ENCODE measurements around the gene FMNL3. TPM values are rescaled to one million over a fixed set of nuclear protein-coding genes. Genes with fewer than 3 reads are reported as not detected.
"Not testable (repeated sequence)": the region's sequence is repeated elsewhere in the genome, so short reads cannot be mapped to it uniquely, and the experiment has no call there.

Gene FMNL3
- total RNA-seq, 2 experiments from 2014 or later: 37.4 to 38.2 TPM

GRCh38 chr12:49734900-49735299, 27.7 kb upstream of the FMNL3 start:
- H3K4me3 Mint-ChIP-seq; DNase-seq; H3K36me3 Mint-ChIP-seq (ENCODE audit: low read depth); POLR2A ChIA-PET; H3K27ac Mint-ChIP-seq; H3K4me1 Mint-ChIP-seq; CTCF ChIA-PET; H3K9me3 Mint-ChIP-seq: not testable (repeated sequence)
- peaks cover 14% of the 10 kb centered on the region for H3K27me3 Mint-ChIP-seq

GRCh38 chr12:49733219-49734017, 26.2 kb upstream of the FMNL3 start:
- ChIA-PET POLR2A (no interaction called here), CTCF (no interaction called here)
- Mint-ChIP-seq H3K9me3 (no peaks in the 10 kb centered on the region), H3K4me1 (peaks cover 5% of the 10 kb centered on the region), H3K36me3 (ENCODE audit: low read depth) (peaks cover 1% of the 10 kb centered on the region), H3K27me3 (peaks cover 14% of the 10 kb centered on the region), H3K27ac (no peak overlapping the region), H3K4me3 (no peak overlapping the region)
- no peak for DNase-seq

GRCh38 chr12:49730568-49731101, 23.4 kb upstream of the FMNL3 start:
- Mint-ChIP-seq H3K27me3 (peaks cover 24% of the 10 kb centered on the region), H3K36me3 (ENCODE audit: low read depth) (peaks cover 1% of the 10 kb centered on the region), H3K9me3 (peaks cover 2% of the 10 kb centered on the region), H3K27ac (no peak overlapping the region), H3K4me1 (peaks cover 5% of the 10 kb centered on the region), H3K4me3 (no peak overlapping the region)
- no peak for DNase-seq
- ChIA-PET CTCF (no interaction called here), POLR2A (no interaction called here)

GRCh38 chr12:49730050-49730449, 22.8 kb upstream of the FMNL3 start:
- CTCF ChIA-PET: no interaction called here
- no peak overlapping the region for H3K27ac Mint-ChIP-seq
- no peak for DNase-seq
- H3K9me3 Mint-ChIP-seq: peaks cover 2% of the 10 kb centered on the region
- H3K36me3 Mint-ChIP-seq (ENCODE audit: low read depth): peaks cover 1% of the 10 kb centered on the region
- H3K27me3 Mint-ChIP-seq: peaks cover 26% of the 10 kb centered on the region
- no peak overlapping the region for H3K4me3 Mint-ChIP-seq
- POLR2A ChIA-PET: no interaction called here
- peaks cover 4% of the 10 kb centered on the region for H3K4me1 Mint-ChIP-seq

- Mint-ChIP-seq H3K27ac (no peak overlapping the region), H3K4me3 (no peak overlapping the region), H3K4me1 (no peaks in the 10 kb centered on the region), H3K9me3 (peaks cover 2% of the 10 kb centered on the region), H3K27me3 (peaks cover 32% of the 10 kb centered on the region), H3K36me3 (ENCODE audit: low read depth) (no peaks in the 10 kb centered on the region)
- POLR2A ChIA-PET: no interaction called here
- CTCF ChIA-PET: no interaction called here
- no peak for DNase-seq
These were observed 21.2 kb upstream of the FMNL3 start for GRCh38 chr12:49728446-49728845.

GRCh38 chr12:49721355-49721754, 14.2 kb upstream of the FMNL3 start:
- CTCF ChIA-PET: interaction anchor here (1.0 kb wide), 1 partner anchor 60 kb away, joined by 3 read pairs; no protein-coding TSS in a partner anchor
- H3K4me3 Mint-ChIP-seq: not testable (repeated sequence)
- H3K27me3 Mint-ChIP-seq: peaks cover 35% of the 10 kb centered on the region

GRCh38 chr12:49720214-49720613, 13.0 kb upstream of the FMNL3 start:
- Mint-ChIP-seq H3K27me3 (peaks cover 33% of the 10 kb centered on the region), H3K27ac (no peak overlapping the region), H3K9me3 (no peaks in the 10 kb centered on the region), H3K4me3 (no peak overlapping the region), H3K4me1 (no peaks in the 10 kb centered on the region), H3K36me3 (ENCODE audit: low read depth) (no peaks in the 10 kb centered on the region)
- DNase-seq: no peak
- CTCF ChIA-PET: no interaction called here
- POLR2A ChIA-PET: no interaction called here

More at GRCh38 chr12:49721355-49721754, 14.2 kb upstream of the FMNL3 start:
- DNase-seq; H3K4me1 Mint-ChIP-seq; H3K36me3 Mint-ChIP-seq (ENCODE audit: low read depth); H3K9me3 Mint-ChIP-seq; H3K27ac Mint-ChIP-seq; POLR2A ChIA-PET: not testable (repeated sequence)

- H3K4me1 Mint-ChIP-seq; POLR2A ChIA-PET; H3K9me3 Mint-ChIP-seq; H3K4me3 Mint-ChIP-seq; H3K36me3 Mint-ChIP-seq (ENCODE audit: low read depth); DNase-seq; H3K27ac Mint-ChIP-seq: not testable (repeated sequence)
- H3K27me3 Mint-ChIP-seq: peaks cover 30% of the 10 kb centered on the region
- CTCF ChIA-PET: interaction anchor here (0.6 to 1.8 kb wide), 6 partner anchors 9 to 90 kb away, joined by 3 to 5 read pairs (median 4); partner anchors contain the start of gene TMBIM6
These were observed 10.6 kb upstream of the FMNL3 start for GRCh38 chr12:49717800-49718199.

GRCh38 chr12:49716553-49716952, 9.3 kb upstream of the FMNL3 start:
- POLR2A ChIA-PET: no interaction called here
- Mint-ChIP-seq H3K9me3 (no peaks in the 10 kb centered on the region), H3K27ac (no peak overlapping the region), H3K4me1 (no peaks in the 10 kb centered on the region), H3K27me3 (peaks cover 33% of the 10 kb centered on the region), H3K4me3 (no peak overlapping the region), H3K36me3 (ENCODE audit: low read depth) (no peaks in the 10 kb centered on the region)
- CTCF ChIA-PET: interaction anchor here (1.8 to 1.9 kb wide), 4 partner anchors 9 to 72 kb away, joined by 5 to 7 read pairs (median 6); partner anchors contain the start of gene TMBIM6
- DNase-seq: no peak

GRCh38 chr12:49713952-49714351, 6.7 kb upstream of the FMNL3 start:
- H3K27me3 Mint-ChIP-seq: peaks cover 34% of the 10 kb centered on the region
- H3K27ac Mint-ChIP-seq; H3K4me3 Mint-ChIP-seq; DNase-seq; H3K36me3 Mint-ChIP-seq (ENCODE audit: low read depth); H3K9me3 Mint-ChIP-seq; H3K4me1 Mint-ChIP-seq: not testable (repeated sequence)
- ChIA-PET CTCF (interaction anchor here (1.0 to 1.3 kb wide), 2 partner anchors 70 to 109 kb away, joined by 3 read pairs; no protein-coding TSS in a partner anchor), POLR2A (interaction anchor here (0.7 kb wide), 1 partner anchor 60 kb away, joined by 4 read pairs; no protein-coding TSS in a partner anchor)

- H3K36me3 Mint-ChIP-seq (ENCODE audit: low read depth): peaks cover 4% of the 10 kb centered on the region
- H3K27me3 Mint-ChIP-seq: peaks cover 29% of the 10 kb centered on the region
- DNase-seq: no peak
- POLR2A ChIA-PET: no interaction called here
- CTCF ChIA-PET: interaction anchor here (1.1 to 6.5 kb wide), 9 partner anchors 9 to 71 kb away, joined by 3 to 57 read pairs (median 9); no protein-coding TSS in a partner anchor
- H3K27ac Mint-ChIP-seq: no peak overlapping the region
- H3K4me3 Mint-ChIP-seq: no peak overlapping the region
- peaks cover 28% of the 10 kb centered on the region for H3K4me1 Mint-ChIP-seq
- no peaks in the 10 kb centered on the region for H3K9me3 Mint-ChIP-seq
These were observed 1.6 kb upstream of the FMNL3 start for GRCh38 chr12:49708851-49709250.

- CTCF ChIA-PET: interaction anchor here (0.7 to 6.5 kb wide), 13 partner anchors 8 to 79 kb away, joined by 3 to 57 read pairs (median 5); no protein-coding TSS in a partner anchor
- Mint-ChIP-seq H3K36me3 (ENCODE audit: low read depth) (peaks cover 4% of the 10 kb centered on the region), H3K9me3 (no peaks in the 10 kb centered on the region)
These were observed 575 bp upstream of the FMNL3 start for GRCh38 chr12:49707812-49708147.

GRCh38 chr12:49706351-49707127, 666 bp downstream of the FMNL3 start:
- H3K27me3 Mint-ChIP-seq: peaks cover 22% of the 10 kb centered on the region
- peak overlapping the region; percentile 88 for H3K27ac Mint-ChIP-seq
- POLR2A ChIA-PET: interaction anchor here (0.6 to 1.1 kb wide), 2 partner anchors 25 to 34 kb away, joined by 3 read pairs; no protein-coding TSS in a partner anchor
- no peaks in the 10 kb centered on the region for H3K9me3 Mint-ChIP-seq
- CTCF ChIA-PET: interaction anchor here (0.6 to 6.5 kb wide), 20 partner anchors 9 to 378 kb away, joined by 3 to 57 read pairs (median 6); partner anchors contain the start of gene TMBIM6
- H3K36me3 Mint-ChIP-seq (ENCODE audit: low read depth): peaks cover 4% of the 10 kb centered on the region
- DNase-seq: no peak
- peaks cover 47% of the 10 kb centered on the region for H3K4me1 Mint-ChIP-seq
- peak overlapping the region; percentile 90 for H3K4me3 Mint-ChIP-seq

More at GRCh38 chr12:49707812-49708147, 575 bp upstream of the FMNL3 start:
- DNase-seq: no peak
- POLR2A ChIA-PET: no interaction called here
- Mint-ChIP-seq H3K27me3 (peaks cover 28% of the 10 kb centered on the region), H3K4me3 (peak overlapping the region; percentile 65), H3K27ac (peak overlapping the region; percentile 63), H3K4me1 (peaks cover 39% of the 10 kb centered on the region)

All from activated CD4-positive, alpha-beta T cell treated with anti-CD3 and anti-CD28 coated beads, Interleukin-2, amount 10 ng/mL, durations not matched to agents 7 days and 5 days (primary cell).